ENCODE measurements around the gene AMBP. TPM values are rescaled to one million over a fixed set of nuclear protein-coding genes. Genes with fewer than 3 reads are reported as not detected.

AMBP gene
- total and polyA plus RNA-seq, 2 of the 13 experiments (the other 11 are each of a cell fraction or from before 2014, with no cell fraction given) = 1,510 to 2,580 TPM

DNA sequence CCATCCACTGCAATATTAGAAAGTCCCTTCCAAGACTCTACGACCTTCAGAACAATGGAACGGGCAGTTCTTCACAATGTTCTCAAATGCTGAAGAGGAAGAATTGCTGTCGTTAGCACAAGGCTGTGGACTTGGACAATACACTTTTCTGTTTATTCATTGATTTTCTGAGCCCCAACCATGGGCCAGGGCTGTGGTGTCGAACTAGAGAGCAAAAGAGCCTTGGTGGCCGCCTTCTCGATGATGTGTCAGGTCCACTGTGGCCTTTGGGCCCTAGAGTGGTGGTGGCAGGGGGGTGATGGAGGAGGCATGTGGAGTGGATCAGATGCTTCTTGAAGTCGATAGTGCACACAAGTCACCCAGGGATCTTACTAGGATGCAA is 39.5 kb upstream of the AMBP start (continued):
- TF ChIP-seq, protein P1, sequence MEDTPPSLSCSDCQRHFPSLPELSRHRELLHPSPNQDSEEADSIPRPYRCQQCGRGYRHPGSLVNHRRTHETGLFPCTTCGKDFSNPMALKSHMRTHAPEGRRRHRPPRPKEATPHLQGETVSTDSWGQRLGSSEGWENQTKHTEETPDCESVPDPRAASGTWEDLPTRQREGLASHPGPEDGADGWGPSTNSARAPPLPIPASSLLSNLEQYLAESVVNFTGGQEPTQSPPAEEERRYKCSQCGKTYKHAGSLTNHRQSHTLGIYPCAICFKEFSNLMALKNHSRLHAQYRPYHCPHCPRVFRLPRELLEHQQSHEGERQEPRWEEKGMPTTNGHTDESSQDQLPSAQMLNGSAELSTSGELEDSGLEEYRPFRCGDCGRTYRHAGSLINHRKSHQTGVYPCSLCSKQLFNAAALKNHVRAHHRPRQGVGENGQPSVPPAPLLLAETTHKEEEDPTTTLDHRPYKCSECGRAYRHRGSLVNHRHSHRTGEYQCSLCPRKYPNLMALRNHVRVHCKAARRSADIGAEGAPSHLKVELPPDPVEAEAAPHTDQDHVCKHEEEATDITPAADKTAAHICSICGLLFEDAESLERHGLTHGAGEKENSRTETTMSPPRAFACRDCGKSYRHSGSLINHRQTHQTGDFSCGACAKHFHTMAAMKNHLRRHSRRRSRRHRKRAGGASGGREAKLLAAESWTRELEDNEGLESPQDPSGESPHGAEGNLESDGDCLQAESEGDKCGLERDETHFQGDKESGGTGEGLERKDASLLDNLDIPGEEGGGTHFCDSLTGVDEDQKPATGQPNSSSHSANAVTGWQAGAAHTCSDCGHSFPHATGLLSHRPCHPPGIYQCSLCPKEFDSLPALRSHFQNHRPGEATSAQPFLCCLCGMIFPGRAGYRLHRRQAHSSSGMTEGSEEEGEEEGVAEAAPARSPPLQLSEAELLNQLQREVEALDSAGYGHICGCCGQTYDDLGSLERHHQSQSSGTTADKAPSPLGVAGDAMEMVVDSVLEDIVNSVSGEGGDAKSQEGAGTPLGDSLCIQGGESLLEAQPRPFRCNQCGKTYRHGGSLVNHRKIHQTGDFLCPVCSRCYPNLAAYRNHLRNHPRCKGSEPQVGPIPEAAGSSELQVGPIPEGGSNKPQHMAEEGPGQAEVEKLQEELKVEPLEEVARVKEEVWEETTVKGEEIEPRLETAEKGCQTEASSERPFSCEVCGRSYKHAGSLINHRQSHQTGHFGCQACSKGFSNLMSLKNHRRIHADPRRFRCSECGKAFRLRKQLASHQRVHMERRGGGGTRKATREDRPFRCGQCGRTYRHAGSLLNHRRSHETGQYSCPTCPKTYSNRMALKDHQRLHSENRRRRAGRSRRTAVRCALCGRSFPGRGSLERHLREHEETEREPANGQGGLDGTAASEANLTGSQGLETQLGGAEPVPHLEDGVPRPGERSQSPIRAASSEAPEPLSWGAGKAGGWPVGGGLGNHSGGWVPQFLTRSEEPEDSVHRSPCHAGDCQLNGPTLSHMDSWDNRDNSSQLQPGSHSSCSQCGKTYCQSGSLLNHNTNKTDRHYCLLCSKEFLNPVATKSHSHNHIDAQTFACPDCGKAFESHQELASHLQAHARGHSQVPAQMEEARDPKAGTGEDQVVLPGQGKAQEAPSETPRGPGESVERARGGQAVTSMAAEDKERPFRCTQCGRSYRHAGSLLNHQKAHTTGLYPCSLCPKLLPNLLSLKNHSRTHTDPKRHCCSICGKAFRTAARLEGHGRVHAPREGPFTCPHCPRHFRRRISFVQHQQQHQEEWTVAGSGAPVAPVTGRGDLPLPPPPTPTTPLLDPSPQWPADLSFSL (CRISPR knock-in tag; IDR thresholded peaks at IDR 0.05) = no peak
- TF ChIP-seq HNRNPH1 (optimal IDR thresholded peaks at IDR 0.05; ENCODE audit: low read depth, low read length) = no peak
- TF ChIP-seq HIVEP1 (CRISPR knock-in tag; IDR thresholded peaks at IDR 0.05) = no peak
- TF ChIP-seq FOXA1 (IDR thresholded peaks at IDR 0.05) = no peak
- TF ChIP-seq FOXA1 (CRISPR knock-in tag; IDR thresholded peaks at IDR 0.05) = peak; percentile 8; the same call in 1 of the 2 replicates
- peak; percentile 48; the same call in 1 of the 2 replicates for TF ChIP-seq HOXA3 (CRISPR knock-in tag; IDR thresholded peaks at IDR 0.05)
- TF ChIP-seq ZNF746 (CRISPR knock-in tag; IDR thresholded peaks at IDR 0.05) = no peak
- no peak for TF ChIP-seq SRSF1 (optimal IDR thresholded peaks at IDR 0.05; ENCODE audit: low read depth, low read length)
- 0 out of 2 replicates have a peak, but pooled peaks have one; percentile 19 for TF ChIP-seq MEIS2 (CRISPR knock-in tag; IDR thresholded peaks at IDR 0.05)
- no peak for TF ChIP-seq ATF7 (IDR thresholded peaks at IDR 0.05)
- TF ChIP-seq ATF7 (CRISPR knock-in tag; IDR thresholded peaks at IDR 0.05) = no peak
- TF ChIP-seq, protein P2, sequence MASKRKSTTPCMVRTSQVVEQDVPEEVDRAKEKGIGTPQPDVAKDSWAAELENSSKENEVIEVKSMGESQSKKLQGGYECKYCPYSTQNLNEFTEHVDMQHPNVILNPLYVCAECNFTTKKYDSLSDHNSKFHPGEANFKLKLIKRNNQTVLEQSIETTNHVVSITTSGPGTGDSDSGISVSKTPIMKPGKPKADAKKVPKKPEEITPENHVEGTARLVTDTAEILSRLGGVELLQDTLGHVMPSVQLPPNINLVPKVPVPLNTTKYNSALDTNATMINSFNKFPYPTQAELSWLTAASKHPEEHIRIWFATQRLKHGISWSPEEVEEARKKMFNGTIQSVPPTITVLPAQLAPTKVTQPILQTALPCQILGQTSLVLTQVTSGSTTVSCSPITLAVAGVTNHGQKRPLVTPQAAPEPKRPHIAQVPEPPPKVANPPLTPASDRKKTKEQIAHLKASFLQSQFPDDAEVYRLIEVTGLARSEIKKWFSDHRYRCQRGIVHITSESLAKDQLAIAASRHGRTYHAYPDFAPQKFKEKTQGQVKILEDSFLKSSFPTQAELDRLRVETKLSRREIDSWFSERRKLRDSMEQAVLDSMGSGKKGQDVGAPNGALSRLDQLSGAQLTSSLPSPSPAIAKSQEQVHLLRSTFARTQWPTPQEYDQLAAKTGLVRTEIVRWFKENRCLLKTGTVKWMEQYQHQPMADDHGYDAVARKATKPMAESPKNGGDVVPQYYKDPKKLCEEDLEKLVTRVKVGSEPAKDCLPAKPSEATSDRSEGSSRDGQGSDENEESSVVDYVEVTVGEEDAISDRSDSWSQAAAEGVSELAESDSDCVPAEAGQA (IDR thresholded peaks at IDR 0.05; ENCODE audit: low read depth) = no peak
- TF ChIP-seq, protein P2 (CRISPR knock-in tag; IDR thresholded peaks at IDR 0.05; ENCODE audit: borderline replicate concordance) = no peak
- TF ChIP-seq, protein P3, sequence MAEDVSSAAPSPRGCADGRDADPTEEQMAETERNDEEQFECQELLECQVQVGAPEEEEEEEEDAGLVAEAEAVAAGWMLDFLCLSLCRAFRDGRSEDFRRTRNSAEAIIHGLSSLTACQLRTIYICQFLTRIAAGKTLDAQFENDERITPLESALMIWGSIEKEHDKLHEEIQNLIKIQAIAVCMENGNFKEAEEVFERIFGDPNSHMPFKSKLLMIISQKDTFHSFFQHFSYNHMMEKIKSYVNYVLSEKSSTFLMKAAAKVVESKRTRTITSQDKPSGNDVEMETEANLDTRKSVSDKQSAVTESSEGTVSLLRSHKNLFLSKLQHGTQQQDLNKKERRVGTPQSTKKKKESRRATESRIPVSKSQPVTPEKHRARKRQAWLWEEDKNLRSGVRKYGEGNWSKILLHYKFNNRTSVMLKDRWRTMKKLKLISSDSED (CRISPR knock-in tag; IDR thresholded peaks at IDR 0.05) = no peak
- TF ChIP-seq ZNF878 (CRISPR knock-in tag; IDR thresholded peaks at IDR 0.05) = no peak
- peak; percentile 85 for TF ChIP-seq BCL6 (CRISPR knock-in tag; IDR thresholded peaks at IDR 0.05)
